GM12892 (cell line): ENCODE measurements around the gene TAGAP.

ENCODE experiments used
- POLR2A ChIP-seq: IDR thresholded peaks from 2 replicates; pipeline ENCODE4 v1.6.1; 2011; ENCODE audit warnings: low read depth, low read length, control low read depth
- POLR2AphosphoS5 ChIP-seq: IDR thresholded peaks from 2 replicates; pipeline ENCODE4 v1.6.1; 2011; ENCODE audit warnings: low read depth, low read length, control low read depth

- TF ChIP-seq POLR2A (no peak), POLR2AphosphoS5 (no peak)
Measured at GRCh38 chr6:159090530-159091480, 46.0 kb upstream of the TAGAP start.
